ENCODE measurements around the gene RIC3.

RIC3 gene

DNA sequence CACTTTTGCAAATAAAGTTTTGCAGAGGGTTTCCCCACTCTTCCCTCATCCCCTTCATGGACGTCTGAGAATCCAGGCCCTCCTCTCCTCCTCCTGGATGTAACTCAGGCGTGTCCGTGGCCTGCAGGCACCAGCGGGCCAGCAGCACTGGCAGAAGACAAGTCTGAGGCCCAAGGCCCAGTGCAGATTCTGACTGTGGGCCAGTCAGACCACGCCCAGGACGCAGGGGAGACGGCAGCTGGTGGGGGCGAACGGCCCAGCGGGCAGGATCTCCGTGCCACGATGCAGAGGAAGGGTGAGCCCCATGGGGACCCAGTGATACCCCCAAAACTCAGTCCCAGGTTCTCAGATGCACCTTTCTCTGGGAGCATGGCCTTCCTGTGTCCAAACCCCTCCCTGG lies 73.5 kb downstream of the RIC3 start:
- Histone ChIP-seq H3K9ac (ENCODE audit: low read depth, low read length) (no peak overlapping the region), H3K27me3 (ENCODE audit: insufficient read depth, low read length, poor library complexity) (no peaks in the 10 kb centered on the region), H3K36me3 (ENCODE audit: insufficient read depth, low read length) (no peaks in the 10 kb centered on the region), H3K4me2 (ENCODE audit: insufficient read depth, low read length) (no peak overlapping the region), H3K27ac (ENCODE audit: low read length) (no peak overlapping the region), H3K4me3 (ENCODE audit: low read depth in 1 of 2, low read length in 2 of 2) (no peak overlapping the region), H3K9me3 (ENCODE audit: insufficient read depth, low read length, severe bottlenecking) (no peaks in the 10 kb centered on the region), H4K20me1 (ENCODE audit: insufficient read depth, low read length) (no peaks in the 10 kb centered on the region; the same call in none of the 2 replicates), H2AFZ (ENCODE audit: low read depth, low read length) (no peak overlapping the region), H3K4me1 (ENCODE audit: insufficient read depth, low read length) (no peaks in the 10 kb centered on the region), H3K79me2 (ENCODE audit: insufficient read depth, low read length) (no peaks in the 10 kb centered on the region)
- TF ChIP-seq, protein P1, sequence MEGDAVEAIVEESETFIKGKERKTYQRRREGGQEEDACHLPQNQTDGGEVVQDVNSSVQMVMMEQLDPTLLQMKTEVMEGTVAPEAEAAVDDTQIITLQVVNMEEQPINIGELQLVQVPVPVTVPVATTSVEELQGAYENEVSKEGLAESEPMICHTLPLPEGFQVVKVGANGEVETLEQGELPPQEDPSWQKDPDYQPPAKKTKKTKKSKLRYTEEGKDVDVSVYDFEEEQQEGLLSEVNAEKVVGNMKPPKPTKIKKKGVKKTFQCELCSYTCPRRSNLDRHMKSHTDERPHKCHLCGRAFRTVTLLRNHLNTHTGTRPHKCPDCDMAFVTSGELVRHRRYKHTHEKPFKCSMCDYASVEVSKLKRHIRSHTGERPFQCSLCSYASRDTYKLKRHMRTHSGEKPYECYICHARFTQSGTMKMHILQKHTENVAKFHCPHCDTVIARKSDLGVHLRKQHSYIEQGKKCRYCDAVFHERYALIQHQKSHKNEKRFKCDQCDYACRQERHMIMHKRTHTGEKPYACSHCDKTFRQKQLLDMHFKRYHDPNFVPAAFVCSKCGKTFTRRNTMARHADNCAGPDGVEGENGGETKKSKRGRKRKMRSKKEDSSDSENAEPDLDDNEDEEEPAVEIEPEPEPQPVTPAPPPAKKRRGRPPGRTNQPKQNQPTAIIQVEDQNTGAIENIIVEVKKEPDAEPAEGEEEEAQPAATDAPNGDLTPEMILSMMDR (IDR thresholded peaks at IDR 0.05; ENCODE audit: borderline replicate concordance, extremely low read depth, low read length, poor library complexity, severe bottlenecking) = no peak
- TF ChIP-seq EZH2 (IDR thresholded peaks at IDR 0.05; ENCODE audit: borderline replicate concordance, low read depth, low read length, severe bottlenecking) = no peak
- ATAC-seq (ENCODE audit: insufficient read depth, low read depth) (no peak), DNase-seq (no peak)

DNA sequence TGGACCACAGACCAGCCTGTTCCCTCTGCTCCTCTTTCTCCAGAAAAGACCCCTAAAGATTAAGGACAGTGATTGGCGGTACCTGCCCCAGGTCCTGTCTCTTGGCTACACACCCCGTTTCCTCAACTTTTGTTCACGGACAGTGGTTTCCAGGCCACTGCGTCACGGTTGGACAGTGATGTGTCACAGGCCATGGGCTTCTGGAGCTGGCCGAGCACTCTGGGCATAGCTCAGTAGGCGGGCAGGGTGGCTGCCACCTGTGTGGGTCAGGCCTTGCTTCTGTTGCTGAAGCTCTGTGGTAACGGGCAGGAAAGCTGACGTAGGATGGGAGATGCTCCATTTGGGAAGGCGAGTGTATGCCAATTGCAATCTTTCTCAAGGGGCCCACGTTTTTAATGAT lies 74.2 kb downstream of the RIC3 start:
- no peak for DNase-seq
- no peaks in the 10 kb centered on the region for H3K4me1 ChIP-seq (ENCODE audit: insufficient read depth, low read length)
- no peak for TF ChIP-seq EZH2 (IDR thresholded peaks at IDR 0.05; ENCODE audit: borderline replicate concordance, low read depth, low read length, severe bottlenecking)
- TF ChIP-seq, protein P1 (IDR thresholded peaks at IDR 0.05; ENCODE audit: borderline replicate concordance, extremely low read depth, low read length, poor library complexity, severe bottlenecking) = no peak

DNA sequence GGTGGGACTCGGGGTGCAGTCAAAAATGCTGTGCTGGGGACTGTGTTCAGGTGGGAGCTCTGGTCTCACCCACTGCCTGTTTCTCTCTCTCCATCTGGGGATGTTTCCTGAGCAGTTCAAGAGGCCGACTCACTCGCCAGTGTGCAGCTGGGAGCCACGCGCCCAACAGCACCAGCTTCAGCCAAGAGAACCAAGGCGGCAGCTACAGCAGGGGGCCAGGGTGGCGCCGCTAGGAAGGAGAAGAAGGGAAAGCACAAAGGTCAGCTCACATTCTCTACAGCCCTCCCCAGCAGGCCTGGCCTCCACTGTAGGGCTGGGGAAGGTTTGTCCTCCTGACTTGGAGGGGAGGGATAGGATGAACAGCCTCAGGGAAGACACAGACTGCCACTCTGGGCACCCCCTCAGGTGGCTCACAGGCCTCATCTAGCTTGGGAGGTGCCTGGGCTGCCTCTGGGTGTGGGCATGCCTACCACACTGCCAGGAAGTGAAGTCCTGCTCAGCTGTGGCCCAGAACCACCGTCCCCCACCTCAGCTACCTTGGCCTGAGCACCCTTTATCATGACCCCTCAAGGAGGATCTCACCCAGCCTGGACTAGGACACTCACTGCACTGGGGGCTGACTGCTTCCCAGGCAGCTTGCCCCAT lies 74.8 kb downstream of the RIC3 start:
- Histone ChIP-seq H2AFZ (ENCODE audit: low read depth, low read length) (no peak overlapping the region), H3K79me2 (ENCODE audit: insufficient read depth, low read length) (no peaks in the 10 kb centered on the region), H4K20me1 (ENCODE audit: insufficient read depth, low read length) (no peaks in the 10 kb centered on the region; the same call in 1 of the 2 replicates), H3K27ac (ENCODE audit: low read length) (no peak overlapping the region), H3K4me3 (ENCODE audit: low read depth in 1 of 2, low read length in 2 of 2) (no peak overlapping the region), H3K27me3 (ENCODE audit: insufficient read depth, low read length, poor library complexity) (no peaks in the 10 kb centered on the region), H3K9me3 (ENCODE audit: insufficient read depth, low read length, severe bottlenecking) (no peaks in the 10 kb centered on the region), H3K9ac (ENCODE audit: low read depth, low read length) (no peak overlapping the region), H3K4me2 (ENCODE audit: insufficient read depth, low read length) (no peak overlapping the region), H3K4me1 (ENCODE audit: insufficient read depth, low read length) (no peaks in the 10 kb centered on the region), H3K36me3 (ENCODE audit: insufficient read depth, low read length) (no peaks in the 10 kb centered on the region)
- no peak for ATAC-seq (ENCODE audit: insufficient read depth, low read depth)
- no peak for DNase-seq
- TF ChIP-seq, protein P1 (IDR thresholded peaks at IDR 0.05; ENCODE audit: borderline replicate concordance, extremely low read depth, low read length, poor library complexity, severe bottlenecking) = no peak
- no peak for TF ChIP-seq EZH2 (IDR thresholded peaks at IDR 0.05; ENCODE audit: borderline replicate concordance, low read depth, low read length, severe bottlenecking)

More for the DNA sequence above, 74.2 kb downstream of the RIC3 start:
- no peak for ATAC-seq (ENCODE audit: insufficient read depth, low read depth)
- Histone ChIP-seq H3K9me3 (ENCODE audit: insufficient read depth, low read length, severe bottlenecking) (no peaks in the 10 kb centered on the region), H3K36me3 (ENCODE audit: insufficient read depth, low read length) (no peaks in the 10 kb centered on the region), H3K4me2 (ENCODE audit: insufficient read depth, low read length) (no peak overlapping the region), H3K79me2 (ENCODE audit: insufficient read depth, low read length) (no peaks in the 10 kb centered on the region), H3K9ac (ENCODE audit: low read depth, low read length) (no peak overlapping the region), H3K4me3 (ENCODE audit: low read depth in 1 of 2, low read length in 2 of 2) (no peak overlapping the region), H3K27ac (ENCODE audit: low read length) (no peak overlapping the region), H4K20me1 (ENCODE audit: insufficient read depth, low read length) (no peaks in the 10 kb centered on the region; the same call in 1 of the 2 replicates), H2AFZ (ENCODE audit: low read depth, low read length) (no peak overlapping the region), H3K27me3 (ENCODE audit: insufficient read depth, low read length, poor library complexity) (no peaks in the 10 kb centered on the region)

Data from DND-41 (cell line).